ENCODE data around the gene SLC6A1. TPM values are rescaled to one million over a fixed set of nuclear protein-coding genes. Genes with fewer than 3 reads are reported as not detected.
A peak's percentile ranks its signal among the peaks of the same experiment; 100 is the strongest.

Gene SLC6A1
- total RNA-seq, 1 donor from 2014 or later, result 4.0 TPM

DNA sequence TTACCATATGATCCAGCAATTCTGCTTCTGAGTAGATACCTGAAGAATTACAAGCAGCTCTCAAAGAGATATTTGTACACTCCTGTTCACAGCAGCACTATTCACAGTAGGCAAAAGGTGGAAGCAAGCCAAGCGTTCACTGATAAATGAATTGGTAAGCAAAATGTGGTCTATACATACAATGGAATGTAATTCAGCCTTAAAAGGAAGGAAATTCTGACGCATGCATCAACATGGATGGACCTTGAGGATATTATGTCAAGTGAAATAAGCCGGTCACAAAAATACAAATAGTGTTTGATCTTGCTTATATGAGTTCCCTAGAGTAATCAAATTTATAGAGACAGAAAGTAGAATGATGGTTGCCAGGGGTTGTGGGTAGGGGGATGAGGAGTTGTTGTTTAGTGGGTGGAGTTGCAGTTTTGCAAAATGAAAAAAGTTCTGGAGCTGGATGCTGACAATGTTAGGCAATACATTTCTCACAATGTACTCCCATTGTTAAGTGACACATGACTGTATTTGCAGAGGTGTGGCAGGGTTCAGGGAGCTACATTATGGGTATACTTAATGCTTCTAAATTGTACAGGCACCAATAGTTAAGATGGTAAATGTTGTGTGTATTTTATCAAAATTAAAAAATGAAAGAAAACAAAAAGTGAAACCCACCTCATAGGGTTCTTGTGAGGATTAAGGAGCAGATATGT is 26.7 kb downstream of the SLC6A1 start:
- no peak for DNase-seq (ENCODE audit: low spot score)

DNA sequence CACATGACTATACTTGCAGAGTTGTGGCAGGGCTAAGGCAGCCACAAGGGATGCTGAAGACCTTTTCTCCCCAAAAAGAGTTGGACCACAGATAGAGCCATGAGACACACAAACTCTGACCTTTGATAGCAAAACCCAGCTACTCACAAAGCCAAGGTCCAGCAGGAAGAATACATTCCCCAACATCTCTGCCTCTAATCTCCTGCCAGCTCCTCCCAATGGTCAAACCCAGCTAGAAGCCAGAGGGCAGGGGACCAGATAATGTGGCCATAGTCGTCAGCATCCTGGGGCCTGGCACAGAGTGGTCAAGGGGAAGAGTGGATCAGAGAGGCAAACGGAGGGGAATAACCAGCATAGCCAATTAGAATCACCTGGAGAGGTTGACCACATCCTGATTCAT is 28.2 kb downstream of the SLC6A1 start:
- no peak for DNase-seq (ENCODE audit: low spot score)

DNA sequence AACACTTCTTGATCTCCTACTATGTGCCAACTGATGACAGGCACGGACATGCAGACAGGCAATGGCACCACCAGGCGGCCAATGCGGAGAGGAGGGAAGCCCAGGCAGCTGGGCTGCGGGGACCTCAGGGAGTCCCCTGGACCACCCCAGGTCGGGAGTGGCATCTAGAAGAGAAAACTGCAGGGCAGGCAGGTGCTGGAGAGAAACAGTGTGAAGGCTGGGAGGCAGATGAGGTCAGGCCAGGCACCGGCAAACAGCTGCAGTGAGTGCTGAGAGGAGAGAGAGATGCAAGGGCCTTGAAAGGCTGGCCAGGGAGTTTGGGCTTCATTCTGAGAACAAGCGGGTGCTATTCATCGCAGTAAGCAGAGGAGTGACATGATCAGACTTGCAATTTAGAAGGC is 29.1 kb downstream of the SLC6A1 start:
- no peak for DNase-seq (ENCODE audit: low spot score)

DNA sequence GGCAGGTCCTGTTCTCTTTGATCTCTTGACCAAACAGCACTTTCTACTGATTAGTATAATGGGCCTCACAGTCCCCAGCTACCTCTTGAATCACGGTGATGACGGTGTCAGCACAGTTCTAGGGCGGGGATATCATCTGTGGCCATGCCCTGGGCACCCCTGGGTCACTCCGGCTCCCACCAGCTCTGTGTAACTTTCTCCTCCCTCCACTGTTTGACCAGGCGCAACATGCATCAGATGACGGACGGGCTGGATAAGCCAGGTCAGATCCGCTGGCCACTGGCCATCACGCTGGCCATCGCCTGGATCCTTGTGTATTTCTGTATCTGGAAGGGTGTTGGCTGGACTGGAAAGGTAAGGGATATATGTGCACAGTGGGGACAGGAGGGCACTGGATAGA is 29.6 kb downstream of the SLC6A1 start:
- DNase-seq (ENCODE audit: low spot score), result no peak

DNA sequence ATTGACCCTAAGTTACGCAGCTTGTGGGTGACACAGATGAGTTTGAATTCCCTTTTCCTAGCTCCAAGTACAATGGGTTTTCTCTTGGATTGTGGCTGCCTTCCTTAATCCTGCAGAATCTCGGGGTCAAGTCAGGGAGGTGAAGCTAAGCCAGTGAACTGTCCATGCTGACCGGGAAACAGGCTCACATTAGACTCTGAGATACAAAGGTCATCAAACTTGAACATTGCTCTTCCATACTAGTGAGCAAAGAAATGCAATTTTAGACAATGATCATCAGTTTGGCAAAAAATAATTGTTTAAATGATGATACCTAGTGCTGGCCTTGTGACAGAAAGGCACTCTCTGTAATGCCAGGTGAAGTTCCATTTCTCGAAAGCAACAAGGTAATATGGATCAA is 31.6 kb downstream of the SLC6A1 start:
- no peak for DNase-seq (ENCODE audit: low spot score)

DNA sequence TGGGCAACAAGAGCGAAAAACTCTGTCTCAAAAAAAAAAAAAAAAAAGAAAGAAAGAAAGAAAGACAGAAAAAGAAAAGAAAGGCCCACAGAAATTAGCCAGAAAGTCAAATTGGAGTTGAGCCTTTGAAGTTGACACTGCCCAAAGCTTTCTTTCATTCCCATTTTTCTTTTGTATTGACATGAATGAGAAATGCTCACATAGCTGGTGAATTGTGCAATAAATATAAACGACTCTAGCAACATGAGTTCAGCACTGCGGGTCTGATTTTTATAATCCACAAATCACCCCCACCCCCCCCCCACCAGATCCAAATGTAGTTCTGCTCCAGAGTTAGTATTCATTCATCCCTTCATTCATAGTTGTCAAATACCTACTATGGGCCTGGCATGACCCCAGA is 37.4 kb downstream of the SLC6A1 start:
- no peak for DNase-seq (ENCODE audit: low spot score)

DNA sequence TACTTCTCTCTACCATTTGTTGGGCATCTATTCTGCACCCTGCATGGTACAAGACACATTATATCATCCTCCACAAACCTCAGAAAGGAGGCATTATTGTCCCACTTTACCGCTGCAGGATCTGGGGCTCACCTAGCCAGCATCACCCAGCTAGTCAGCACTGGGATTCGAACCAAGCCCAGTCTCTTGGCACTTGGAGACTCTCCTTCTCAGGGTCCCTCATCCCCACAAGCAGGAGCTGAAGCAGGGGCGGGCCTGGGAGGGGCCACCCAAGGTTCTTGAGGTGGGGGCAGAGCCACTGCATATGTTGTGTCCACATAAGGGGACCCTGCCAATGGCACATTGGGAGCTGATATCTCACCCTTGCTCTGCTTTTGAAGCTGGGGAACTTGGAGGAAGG is 41.3 kb downstream of the SLC6A1 start:
- DNase-seq (ENCODE audit: low spot score), result no peak

DNA sequence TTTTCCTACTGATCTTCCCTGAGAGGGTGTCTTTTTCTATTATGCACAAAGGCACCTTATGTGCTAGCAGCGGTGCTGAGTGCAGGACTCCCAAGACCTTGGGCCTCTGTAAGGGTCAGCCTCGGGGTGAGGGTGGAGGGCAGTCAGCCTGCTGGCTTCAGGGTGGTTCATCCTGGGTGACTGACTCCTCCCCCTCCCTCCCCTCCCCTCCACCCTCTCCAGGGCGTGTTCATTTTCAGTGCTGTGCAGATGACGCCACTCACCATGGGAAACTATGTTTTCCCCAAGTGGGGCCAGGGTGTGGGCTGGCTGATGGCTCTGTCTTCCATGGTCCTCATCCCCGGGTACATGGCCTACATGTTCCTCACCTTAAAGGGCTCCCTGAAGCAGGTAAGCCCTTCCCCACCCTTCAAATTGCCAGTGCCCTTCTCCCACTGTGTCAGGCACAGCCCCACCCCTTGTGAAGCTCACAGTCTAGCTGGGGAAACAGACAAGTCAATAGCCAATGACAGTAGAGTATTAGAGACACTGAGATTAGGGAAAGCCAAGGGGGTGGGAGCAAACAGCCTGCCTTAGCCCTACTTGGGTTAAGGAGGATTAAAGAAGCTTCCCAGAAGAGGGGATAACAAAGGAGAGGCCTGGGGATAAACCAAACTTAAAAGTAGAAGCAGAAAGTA is 41.9 kb downstream of the SLC6A1 start:
- DNase-seq (ENCODE audit: low spot score), result no peak

DNA sequence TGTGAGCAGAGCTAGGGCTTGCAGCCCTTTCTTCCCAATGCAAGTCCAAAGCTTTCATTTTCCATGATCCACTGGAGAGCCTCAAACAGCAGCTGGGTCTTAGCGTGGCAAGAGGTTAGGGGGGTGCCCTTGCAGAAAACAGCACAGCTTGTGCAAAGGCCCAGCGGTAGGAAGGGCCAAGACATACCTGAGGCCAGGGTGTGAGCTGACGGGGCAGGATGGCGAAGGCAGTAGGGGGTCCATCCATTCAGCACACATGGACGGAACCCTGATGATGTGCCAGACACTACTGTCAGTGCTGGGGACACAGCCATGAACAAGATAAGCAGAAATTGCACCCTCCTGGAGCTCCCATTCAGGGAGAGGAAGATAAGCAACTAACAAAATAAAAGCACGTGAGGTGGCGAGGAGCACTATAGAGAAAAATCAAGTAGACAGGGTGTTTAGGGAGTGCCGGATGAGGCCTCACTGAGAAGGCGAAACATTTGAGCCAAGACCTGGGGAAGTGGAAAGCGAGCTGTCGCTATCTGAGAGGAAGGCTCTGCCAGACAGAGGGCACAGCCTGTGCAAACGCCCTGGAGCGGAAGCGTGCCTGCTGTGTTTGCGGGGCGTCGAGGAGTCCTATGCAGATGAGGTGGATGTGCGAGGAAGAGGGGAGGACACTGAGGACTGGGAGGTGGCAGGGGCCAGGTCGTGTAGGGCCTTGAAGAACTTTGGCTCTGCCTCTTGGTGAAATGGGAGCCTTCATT is 43.4 kb downstream of the SLC6A1 start:
- no peak for DNase-seq (ENCODE audit: low spot score)

DNA sequence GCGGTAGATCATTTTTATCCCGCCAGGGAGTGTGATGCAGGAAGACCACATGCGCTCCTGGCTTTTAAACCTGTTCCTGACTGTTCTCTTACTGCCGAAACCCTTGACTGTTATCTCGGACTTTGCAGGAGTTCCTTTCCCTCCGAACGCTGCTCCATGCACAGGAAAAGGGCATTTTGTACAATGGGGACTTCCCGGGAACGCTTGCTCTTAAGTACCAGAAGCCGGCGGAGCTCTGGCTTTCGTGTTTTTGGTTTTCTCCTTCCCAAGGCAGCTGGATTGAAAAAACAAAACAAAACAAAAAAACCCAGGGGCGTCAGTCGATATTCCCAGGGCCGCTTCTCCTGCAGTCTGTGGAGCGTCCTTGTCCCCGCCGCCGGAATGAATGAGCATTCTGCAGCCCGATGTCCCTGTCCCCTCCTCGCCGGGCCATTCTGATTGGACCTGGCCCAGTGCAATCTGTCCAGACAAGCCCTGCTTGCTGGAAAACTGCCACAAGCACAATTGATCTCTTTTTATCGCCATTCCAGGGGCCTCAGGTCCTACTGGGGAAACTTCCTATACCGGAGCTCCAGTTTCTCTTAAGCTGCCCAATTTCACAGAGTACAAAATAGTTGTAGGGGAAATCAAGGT is 44.8 kb downstream of the SLC6A1 start:
- no peak for DNase-seq (ENCODE audit: low spot score)

DNA sequence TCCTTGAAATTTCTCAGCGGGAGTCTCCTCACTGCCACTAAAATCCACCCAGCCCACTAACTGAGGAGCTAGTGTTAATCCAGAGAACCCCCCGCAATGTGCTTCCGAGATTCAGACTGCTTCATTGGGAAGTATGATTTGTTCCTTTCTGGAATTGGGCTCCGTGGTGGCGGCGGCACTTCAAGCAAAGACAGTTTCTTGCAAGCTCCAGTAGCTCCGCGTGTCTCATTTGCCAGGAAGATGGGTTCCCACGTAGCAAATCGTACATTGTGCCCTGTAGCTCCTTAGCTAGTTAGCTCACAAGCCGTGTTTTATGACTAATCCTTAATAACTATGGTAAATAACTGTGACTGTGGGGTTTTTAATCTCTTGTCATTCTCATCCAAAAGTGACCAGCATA is 45.4 kb downstream of the SLC6A1 start:
- no peak for DNase-seq (ENCODE audit: low spot score)

DNA sequence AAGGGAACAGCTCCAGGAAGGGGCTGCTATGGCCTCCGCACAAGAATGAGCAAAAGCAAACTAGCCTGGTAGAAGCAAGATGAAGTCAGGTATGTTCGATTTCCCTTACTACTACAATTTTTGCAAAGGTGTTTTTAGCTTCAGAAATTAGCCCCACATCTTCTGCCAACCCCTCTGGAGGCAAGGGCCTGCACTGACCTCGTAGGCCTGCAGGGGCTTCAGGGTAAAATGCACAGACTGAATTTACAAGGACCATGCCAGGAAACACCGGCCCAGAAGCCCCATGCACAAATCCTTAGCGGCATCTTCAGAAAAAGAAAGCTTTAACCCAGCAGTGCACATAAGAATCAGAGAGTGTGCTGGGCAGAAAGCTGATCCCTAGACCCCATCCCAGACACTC is 53.0 kb downstream of the SLC6A1 start:
- DNase-seq (ENCODE audit: low spot score), result no peak

DNA sequence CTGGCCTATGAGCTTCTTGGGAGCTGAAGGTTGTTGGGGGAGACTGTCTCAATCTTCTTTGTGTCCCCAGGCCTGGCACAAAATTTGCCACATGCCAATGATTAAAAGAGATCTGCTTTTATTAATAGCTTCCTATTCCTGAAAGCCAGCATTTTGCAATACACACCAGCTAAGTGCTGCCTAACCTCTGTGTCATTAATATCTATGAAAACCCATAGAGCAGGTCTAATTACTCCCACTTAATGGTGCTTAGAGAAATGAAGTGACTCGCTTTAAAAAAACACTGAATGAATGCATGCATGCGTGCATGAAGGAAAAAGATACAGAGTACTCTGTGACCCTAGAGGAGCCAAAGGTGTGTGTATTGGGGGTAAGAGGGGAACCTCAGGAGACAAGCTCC is 55.0 kb downstream of the SLC6A1 start:
- no peak for DNase-seq (ENCODE audit: low spot score)

DNA sequence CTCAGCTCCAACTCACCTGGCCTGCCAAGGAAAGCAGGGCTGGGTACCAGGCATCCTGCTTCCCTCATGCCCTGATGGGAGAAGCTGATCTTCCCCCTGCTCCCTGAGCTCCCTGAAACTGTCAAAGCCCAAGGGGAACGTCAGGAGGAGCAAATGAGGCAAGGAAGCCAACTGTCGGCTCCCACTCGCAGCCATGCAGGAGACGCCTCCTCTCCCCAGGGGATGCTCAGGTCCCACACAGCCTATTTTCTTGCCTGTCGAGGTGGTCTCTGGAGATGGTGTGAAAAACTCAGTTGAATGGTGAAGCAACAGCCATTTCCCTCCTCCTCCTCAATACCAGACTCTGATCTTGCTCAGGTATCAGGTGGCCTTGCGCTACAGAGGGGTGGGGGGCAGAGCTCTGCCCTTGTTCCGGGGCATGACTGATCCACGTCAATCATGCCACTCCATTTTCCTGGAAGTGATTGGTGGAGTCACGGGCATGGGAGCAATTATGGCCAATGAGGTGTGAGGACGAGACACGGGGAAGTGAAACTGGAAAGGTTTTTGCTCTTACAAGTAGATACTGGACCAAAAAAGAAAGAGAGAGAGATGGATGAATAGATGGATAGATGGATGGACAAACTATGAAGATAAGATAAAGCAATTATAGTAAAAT is 58.2 kb downstream of the SLC6A1 start:
- DNase-seq (ENCODE audit: low spot score), result no peak

DNA sequence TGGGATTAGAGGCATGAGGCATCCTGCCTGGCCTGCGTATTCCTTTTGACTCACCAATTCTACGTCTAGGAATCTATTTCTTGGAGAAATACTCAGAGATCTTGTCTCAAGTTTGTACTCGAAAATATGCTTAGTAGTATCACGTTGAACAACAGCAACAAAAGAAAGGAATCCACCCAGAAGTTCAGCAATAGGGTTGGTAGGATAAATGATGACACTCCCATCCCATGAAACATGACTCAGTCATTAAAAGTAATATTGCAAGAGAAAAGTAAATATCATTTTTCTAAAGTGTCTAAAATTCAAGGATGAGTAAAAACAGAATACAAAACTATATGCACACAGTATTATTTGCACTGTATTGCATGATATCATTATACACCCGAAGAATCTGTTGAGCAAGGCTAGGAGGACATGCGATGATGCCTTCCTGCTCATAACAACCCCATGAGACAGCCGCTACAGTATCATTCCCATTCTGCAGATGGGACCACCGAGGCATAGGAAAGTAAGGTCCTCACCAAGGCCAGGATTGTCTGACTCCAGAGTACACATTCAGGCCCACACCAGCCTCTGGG is 61.5 kb downstream of the SLC6A1 start:
- no peak for DNase-seq (ENCODE audit: low spot score)

DNA sequence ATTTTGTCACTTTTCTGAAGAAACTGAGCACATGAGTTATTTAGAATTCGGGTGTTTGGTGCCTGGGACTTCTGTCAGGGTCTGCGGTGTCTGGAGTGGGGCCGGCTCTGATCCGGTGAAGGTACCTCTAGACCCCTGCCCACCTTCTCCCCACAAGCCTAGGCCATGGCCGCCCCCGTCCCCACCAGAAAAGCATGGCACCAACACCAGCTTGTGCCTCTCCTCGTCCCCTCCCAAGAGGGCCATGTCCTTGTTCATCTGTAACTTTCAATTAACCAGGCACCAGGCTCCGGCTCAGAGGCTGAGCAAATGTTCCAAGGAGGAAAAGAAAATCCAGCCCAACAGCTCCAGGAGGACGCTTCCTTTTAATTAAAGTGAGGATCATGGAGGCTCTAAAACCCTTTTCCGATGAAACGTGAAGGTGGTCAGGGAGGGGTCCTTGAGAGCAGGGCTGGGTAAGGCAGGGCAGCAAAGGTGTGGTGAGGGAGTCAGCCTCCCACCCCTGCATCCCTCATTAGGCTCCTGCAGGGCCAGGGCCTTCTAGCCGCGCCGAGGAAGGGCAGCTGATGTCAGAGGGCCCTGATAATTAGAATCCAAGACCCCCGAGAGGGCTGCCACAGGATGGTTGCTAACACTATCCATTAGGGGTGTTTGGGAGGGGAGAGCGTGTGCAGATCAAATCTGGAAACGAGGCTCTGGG is 62.3 kb downstream of the SLC6A1 start:
- no peak for DNase-seq (ENCODE audit: low spot score)

DNA sequence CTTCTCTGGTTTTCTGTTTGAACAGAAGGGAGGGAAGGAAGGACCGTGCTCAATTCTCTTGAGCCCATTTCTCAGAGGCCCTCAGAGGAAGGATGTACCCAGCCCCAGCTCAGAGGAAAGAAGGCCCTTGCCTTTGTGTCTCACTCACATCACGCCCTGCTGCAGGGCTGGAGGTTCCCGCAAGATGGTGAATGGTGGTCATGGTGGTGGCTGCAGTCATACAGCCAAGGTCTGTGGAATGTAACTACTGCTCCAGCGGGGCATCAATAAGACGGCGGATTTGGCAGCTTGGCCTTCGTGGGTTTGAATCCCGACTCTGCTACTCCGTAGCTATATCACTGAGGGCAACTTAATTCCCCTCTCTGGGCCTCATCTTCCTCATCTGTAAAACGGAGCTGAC is 62.9 kb downstream of the SLC6A1 start:
- DNase-seq (ENCODE audit: low spot score), result no peak

DNA sequence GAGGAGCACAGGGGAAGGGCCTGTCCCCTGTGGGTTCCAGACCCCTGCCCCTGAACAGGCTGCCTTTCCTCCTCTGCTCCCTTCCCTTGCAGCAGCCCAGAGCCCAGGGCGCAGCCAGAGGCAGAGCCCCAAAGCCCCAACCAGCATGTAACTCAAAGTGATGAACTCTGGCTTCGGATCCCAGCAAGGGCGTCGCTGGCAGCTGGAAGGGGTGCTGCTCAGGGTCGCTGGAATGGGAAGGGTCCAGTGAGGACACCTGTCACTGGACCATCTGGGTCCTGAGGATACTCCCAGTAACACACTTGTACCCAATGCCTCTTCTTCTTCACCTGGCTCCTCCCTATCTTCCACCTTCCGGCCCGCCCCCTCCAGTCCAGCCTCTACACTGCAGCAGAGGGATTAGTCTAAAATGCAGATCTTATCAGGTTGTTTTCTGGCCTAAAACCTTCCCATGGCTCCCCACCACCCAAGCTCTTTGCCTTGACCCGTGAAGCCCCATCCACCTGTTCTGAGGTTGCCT is 64.0 kb downstream of the SLC6A1 start:
- no peak for DNase-seq (ENCODE audit: low spot score)

DNA sequence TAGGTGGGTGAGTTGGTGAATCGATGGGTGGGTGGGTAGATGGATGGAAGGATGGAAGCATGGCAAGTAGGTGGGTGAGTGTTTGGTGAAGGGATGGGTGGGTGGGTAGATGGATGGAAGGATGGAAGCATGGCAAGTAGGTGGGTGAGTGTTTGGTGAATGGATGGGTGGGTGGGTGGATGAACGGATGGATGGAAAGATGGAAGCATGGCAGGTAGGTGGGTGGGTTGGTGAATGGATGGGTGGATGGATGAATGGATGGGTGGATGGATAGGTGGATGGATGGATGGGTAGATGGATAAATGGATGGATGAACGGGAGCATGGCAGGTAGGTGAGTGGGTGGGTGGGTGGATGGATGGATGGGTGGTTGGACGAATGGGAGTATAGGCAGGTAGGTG is 65.1 kb downstream of the SLC6A1 start:
- DNase-seq (ENCODE audit: low spot score), result no peak

DNA sequence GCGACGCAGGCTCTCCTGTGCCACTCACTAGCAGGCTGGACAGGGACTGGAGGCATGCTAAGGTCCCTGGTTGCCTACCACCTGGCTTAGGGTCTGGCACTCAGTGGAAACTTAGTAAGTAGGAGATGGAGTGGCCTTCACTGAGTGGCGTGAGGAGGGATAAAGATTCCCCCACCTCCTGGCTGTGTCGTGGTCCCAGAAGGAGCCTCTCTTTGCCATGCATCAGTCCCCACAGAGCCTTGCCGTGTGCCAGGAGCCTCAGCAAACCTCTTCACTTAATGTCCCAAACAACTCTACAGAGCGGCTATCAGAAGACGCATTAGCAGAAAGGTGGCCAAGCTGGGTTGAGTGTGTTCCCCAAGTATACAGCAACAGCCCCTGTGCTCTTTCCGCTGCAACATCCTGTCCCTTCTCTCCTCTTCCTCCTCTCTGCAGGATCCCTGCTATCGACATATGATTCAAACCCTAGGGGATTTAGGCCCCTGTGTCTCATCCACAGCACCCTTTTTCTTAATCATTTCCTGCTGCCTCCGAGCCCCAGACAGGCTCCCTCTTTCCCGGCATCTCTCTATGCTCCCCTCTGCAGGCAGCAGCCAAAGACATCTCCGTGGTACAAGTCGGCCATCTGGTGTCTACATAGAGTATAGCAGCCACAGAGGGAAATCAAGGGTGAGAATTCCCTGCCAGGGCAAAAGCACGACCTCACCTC is 66.7 kb downstream of the SLC6A1 start:
- DNase-seq (ENCODE audit: low spot score), result peak; percentile 65
